ENCODE data around the gene FEN1.

FEN1 gene, protein sequence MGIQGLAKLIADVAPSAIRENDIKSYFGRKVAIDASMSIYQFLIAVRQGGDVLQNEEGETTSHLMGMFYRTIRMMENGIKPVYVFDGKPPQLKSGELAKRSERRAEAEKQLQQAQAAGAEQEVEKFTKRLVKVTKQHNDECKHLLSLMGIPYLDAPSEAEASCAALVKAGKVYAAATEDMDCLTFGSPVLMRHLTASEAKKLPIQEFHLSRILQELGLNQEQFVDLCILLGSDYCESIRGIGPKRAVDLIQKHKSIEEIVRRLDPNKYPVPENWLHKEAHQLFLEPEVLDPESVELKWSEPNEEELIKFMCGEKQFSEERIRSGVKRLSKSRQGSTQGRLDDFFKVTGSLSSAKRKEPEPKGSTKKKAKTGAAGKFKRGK

GRCh38 chr11:61792310-61793082 is at the start of gene FEN1, which contains the start of gene TMEM258:
Gene FEN1 (plus strand): TSS chr11:61792911. CDS start chr11:61795362, 2,451 bp downstream.
Gene TMEM258 (minus strand): TSS chr11:61792599. CDS start chr11:61792558, 41 bp downstream.
- DNase-seq = peak; percentile 96

DNA sequence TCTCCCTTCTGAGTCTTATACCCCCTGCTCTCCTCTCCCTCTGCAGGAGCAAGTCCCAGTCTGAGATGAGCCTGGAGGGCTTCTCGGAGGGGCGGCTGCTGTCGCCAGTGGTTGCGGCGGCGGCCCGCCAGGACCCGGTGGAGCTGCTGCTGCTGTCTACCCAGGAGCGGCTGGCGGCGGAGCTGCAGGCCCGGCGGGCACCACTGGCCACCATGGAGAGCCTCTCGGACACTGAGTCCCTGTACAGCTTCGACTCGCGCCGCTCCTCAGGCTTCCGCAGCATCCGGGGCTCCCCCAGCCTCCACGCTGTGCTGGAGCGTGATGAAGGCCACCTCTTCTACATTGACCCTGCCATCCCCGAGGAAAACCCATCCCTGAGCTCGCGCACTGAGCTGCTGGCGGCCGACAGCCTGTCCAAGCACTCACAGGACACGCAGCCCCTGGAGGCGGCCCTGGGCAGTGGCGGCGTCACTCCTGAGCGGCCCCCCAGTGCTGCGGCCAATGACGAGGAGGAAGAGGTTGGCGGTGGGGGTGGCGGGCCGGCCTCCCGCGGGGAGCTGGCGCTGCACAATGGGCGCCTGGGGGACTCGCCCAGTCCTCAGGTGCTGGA is 49.1 kb upstream of the FEN1 start:
- no peak for DNase-seq

DNA sequence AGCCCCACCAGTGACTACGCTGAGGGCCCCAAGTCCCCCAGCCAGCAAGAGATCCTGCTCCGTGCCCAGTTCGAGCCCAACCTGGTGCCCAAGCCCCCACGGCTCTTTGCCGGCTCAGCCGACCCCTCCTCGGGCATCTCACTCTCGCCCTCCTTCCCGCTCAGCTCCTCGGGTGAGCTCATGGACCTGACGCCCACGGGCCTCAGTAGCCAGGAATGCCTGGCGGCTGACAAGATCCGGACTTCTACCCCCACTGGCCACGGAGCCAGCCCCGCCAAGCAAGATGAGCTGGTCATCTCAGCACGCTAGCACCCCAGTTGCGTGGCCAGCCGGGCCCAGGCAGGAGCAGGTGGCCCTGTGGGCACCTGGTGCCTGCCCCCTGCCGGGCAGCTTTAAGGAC is 48.5 kb upstream of the FEN1 start:
- no peak for DNase-seq

DNA sequence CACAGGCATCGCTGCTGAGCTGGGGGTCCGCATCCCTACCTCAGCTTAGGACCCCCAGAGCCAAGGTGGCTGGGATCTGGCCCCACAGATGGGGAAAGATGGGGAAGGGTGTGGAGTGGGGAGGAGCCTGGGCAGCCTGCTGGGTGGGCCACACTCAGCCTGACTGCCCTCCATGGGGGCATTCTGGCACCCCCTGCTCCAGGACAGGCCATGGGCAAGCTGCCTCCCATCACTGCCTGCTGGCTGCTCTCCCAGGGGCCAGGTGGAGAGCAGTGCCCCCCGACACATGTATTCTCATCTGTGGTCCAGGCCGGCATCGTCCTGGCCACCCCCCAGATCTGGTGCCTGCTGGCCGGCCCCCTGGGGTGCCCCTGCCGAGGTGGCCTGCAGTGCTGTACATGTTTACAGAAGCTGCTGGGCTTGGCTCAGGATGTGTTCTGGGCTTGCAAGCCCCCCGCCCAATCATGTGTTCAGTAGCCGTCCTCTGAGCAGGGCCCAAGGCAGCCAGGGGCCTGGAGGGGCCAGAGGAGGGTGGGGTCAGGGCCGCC is 48.0 kb upstream of the FEN1 start:
- DNase-seq = no peak

DNA sequence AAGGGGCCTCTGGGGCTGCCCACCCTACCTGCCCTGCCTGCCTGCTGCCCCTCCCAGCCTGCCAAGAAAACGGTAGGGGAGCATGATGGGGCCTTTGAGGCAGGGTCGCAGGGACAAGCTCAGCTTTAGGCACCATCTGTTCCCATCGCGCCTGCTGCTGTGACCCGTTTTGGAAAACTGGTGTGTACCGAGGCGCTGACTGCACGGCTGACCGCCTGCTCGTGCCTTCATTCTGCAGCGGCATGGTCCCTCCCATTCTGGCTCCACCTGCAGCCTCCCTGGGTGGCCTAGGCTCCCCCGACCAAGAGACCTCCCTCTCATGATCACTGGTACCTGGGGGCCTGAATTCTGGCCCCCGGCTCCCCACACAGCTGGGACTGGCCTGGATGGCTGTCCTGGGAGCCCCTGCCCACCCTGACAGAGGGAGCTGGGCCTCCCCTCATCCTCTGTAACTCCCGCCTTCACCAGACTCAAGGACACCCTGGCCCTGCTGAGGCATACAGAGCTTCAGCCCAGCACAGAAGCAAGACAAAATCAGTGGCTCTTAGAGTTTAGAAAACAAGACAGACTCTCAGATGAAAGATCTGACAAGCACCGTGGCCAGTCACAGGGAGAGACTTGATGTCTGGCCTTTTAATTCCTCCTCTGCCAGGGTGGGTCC is 46.8 kb upstream of the FEN1 start:
- no peak for DNase-seq

- DNase-seq = no peak
Observed at GRCh38 chr11:61746442-61747191, 46.1 kb upstream of the FEN1 start.

DNA sequence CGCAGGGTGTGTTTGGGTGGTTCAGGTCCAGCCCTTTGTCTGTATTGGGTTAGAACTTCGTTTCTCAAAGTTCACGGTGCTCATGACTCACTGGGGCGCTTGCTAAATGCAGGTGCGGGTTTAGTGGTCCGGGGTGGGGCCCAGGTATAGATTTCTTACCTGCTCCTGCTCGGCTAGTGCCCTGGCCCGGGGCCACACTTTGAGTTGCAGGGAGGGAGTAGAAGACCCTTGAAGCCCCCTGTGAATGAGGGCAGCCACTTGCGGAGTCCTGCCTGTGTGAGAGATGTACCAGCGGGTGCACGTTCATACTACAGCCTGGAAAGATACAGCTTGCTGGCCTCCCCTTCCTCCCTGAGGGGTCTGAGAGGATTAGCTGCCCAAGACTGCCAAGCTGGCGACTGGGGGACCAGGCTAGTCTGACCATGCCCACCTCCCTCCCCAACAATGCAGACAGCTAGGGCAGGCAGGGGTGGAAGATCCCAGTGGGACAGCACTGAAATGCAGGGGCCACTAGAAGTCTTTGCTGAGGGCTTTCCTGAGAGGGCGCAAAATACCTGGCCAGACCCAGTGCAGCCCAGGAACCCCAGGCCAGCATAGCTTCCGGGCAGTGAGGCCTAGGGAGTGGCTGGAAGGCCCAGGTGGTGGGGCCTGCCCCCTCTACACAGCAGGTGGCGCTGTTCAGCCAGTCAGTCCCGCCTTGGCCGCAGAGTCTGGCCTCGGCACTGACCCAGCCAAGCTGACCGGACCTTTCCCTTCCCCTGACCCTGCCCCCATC is 45.3 kb upstream of the FEN1 start:
- DNase-seq = peak; percentile 85

GRCh38 chr11:61747967-61748285 is 44.8 kb upstream of the FEN1 start:
- no peak for DNase-seq

- peak; percentile 97 for DNase-seq
Observed at GRCh38 chr11:61749591-61750217, 43.0 kb upstream of the FEN1 start.

DNA sequence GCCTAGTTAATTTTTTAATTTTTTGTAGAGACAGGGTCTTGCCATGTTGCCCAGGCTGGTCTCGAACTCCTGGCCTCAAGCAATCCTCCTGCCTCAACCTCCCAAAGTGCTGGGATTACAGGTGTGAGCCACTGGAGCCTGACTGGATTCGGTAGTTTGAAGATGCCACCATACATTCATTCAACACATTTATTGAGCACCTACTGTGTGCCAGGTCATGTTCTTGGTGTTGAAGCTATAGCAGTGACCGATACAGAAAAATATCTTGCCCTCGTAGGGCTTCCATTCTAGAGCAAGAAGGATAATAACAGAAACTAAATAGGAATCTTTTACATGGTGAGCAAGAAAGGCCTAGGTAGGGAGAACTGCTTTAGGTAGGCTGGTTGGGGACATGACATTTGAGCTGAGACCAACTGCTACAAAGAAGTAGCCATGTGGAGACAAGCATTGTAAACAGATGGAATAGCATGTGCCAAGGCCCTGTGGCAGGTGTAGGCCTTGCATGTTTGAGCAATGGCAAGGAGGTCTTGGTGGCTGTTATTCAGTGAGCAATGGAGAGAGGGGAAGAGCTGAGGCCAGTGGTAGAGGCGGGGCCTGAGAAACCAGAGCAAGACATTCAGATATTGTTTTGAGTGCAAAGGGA is 42.0 kb upstream of the FEN1 start:
- peak; percentile 28 for DNase-seq

DNA sequence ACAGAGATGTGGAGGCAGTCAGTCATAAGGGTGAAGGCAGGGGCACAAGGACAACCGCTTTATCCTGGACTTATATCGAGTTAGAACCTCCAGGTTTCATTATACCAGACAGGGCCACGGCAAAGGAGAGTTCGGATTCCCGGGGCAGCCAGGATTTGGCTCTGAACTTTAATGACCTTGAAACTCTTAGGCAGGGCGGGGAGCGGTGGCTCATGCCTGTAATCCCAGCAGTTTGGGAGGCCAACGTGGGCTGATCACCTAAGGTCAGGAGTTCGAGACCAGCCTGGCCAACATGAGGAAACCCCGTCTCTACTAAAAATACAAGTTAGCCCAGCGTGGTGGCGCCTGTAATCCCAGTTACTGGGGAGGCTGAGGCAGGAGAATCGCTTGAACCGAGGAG is 41.3 kb upstream of the FEN1 start:
- no peak for DNase-seq

GRCh38 chr11:61752117-61752924 is 40.4 kb upstream of the FEN1 start, which contains the start of gene MYRF:
Gene MYRF (plus strand): TSS chr11:61752636. CDS start chr11:61752745, 109 bp downstream.
- peak; percentile 61 for DNase-seq

- no peak for DNase-seq
Observed at GRCh38 chr11:61752925-61753521, 39.7 kb upstream of the FEN1 start.

DNA sequence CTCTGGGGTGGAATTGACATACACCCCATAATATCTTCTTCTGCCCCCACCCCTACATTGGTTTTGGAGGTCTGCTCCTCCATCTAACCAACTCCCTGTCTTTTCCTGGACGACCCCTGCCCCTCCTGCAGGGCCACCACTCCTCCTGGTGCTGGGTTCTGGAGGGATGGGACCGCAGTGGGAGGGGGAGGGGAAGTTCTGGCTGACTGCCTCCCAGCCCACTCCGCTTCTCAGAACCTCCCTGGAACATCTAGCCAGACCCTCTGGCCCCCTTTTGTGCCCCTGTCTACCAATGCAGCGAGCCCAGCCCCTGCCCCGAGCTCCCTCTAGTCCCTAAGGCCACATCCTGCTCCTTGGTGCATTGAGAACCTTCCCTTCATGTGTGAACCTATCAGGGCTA is 39.0 kb upstream of the FEN1 start:
- no peak for DNase-seq

- DNase-seq = peak; percentile 69
Observed at GRCh38 chr11:61754534-61755482, 37.9 kb upstream of the FEN1 start.

DNA sequence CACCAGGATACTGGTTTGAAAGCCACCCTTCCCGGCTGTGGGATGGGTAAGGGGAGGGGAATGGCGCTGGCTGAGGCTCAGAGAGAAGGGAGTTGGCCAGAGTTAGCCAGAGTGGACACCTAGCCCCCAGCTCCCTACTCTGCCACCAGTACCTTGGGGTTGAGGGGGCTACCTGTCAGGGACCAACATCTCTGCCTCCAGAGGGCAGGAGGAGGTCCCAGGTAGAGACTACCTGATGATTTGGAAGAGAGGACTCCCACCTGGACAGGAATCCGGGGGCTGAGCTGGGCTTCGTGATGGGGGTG is 36.6 kb upstream of the FEN1 start:
- no peak for DNase-seq

DNA sequence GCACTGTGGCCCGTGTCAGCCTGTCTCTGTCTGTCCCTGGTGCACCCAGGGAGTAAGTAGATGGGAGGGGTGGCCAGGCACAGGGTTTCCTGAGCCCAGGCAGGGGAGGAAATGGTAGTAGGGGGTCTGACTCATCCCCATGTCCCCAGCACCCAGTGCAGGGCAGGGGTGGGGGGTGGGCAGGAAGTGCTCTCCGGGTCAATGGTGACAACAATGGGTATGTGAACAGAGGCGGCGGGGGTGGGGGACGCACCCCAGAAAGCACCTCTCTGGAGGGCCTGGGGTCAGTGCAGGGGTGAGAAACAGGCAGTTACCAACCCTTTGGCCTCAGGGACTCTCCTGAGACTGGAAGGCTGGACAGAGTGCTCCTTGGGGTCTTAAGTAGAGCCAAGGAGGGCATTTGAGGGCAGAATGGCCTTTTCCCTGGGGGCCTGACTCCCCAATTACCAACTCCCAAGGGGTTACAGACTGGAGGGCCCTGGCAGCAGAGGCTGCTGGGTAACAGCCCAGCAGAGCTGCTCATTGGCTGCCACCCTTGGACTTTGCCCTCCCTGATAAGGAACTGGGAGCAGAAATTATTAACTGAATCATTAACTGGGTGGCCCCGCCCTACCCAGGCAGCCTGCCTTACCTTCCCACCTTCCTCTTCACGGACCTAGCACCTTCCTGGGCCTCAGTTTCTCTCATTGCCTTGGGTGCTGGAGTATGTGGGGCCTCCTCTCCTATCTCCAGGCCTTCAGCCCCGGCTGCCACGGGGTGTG is 36.1 kb upstream of the FEN1 start:
- peak; percentile 32 for DNase-seq

Data from OCI-M1 (cell line).